Panc1 (cell line): ENCODE data around the gene TMEM185B. TPM values are rescaled to one million over a fixed set of nuclear protein-coding genes. Genes with fewer than 3 reads are reported as not detected.

ENCODE experiments used
- ATAC-seq: fragments of 200-7000 bp; cut with Tn5 transposase; 2 replicates; pipeline ENCODE4 v1.9.1; 2020; ENCODE audit warnings: mild to moderate bottlenecking, moderate library complexity
- BruUV-seq: library from RNA; stranded (reverse); fragments of 400-500 nt; replicated peaks from 2 replicates; lab custom pipeline; 2021; lab: Mats Ljungman, UMichigan
- CTCF ChIA-PET: fragments of 300-600 bp; sonication (Branson Sonifier 250); formaldehyde crosslinking; loops from one replicate; lab custom pipeline; 2022; ENCODE audit warnings: antibody characterized with exemption; lab: Charles Lee
- POLR2A ChIA-PET: fragments of 300-600 bp; sonication (Branson Sonifier 250); formaldehyde crosslinking; loops from one replicate; lab custom pipeline; 2022; ENCODE audit warnings: antibody characterized with exemption; lab: Charles Lee
- DNase-seq: peaks from one replicate; pipeline ENCODE4 v3.0.0-alpha.2; 2010; ENCODE audit warnings: low read depth, low spot score
- H3K27ac ChIP-seq: 2 replicates; pipeline ENCODE4 v1.5.1; 2011; ENCODE audit warnings: mild to moderate bottlenecking, low read length, inconsistent platforms
- H3K27me3 ChIP-seq: fragments of 200-500 bp; sonication (Bioruptor generic); 2 replicates; pipeline ENCODE4 v1.6.0; 2014; ENCODE audit warnings: low read length, inconsistent platforms; ENCODE audit not compliant: control insufficient read depth, insufficient read depth
- H3K36me3 ChIP-seq: fragments of 200-500 bp; sonication (Bioruptor generic); 2 replicates; pipeline ENCODE4 v1.5.1; 2014; ENCODE audit warnings: inconsistent platforms, mild to moderate bottlenecking, low read length, moderate library complexity; ENCODE audit not compliant: control insufficient read depth, insufficient read depth
- H3K4me1 ChIP-seq: 2 replicates; pipeline ENCODE4 v1.5.1; 2011; ENCODE audit warnings: inconsistent platforms, mild to moderate bottlenecking, low read length, moderate library complexity; ENCODE audit not compliant: control insufficient read depth, insufficient read depth
- H3K4me3 ChIP-seq, 2 experiments: 2 replicates each; pipeline ENCODE4 v1.5.1; 2011 to 2012; ENCODE audit warnings: low read depth in 2 of 2, low read length in 2 of 2, mild to moderate bottlenecking in 2 of 2, inconsistent platforms in 1 of 2, moderate library complexity in 1 of 2
- H3K9me3 ChIP-seq: fragments of 200-500 bp; sonication (Bioruptor generic); 2 replicates; pipeline ENCODE4 v1.5.1; 2014; ENCODE audit warnings: low read depth, mild to moderate bottlenecking, inconsistent platforms, low read length, moderate library complexity; ENCODE audit not compliant: control insufficient read depth, insufficient read depth
- CTCF ChIP-seq: fragments of 450-650 bp; IDR thresholded peaks from 2 replicates; pipeline ENCODE4 v1.5.1; 2017; ENCODE audit warnings: mild to moderate bottlenecking
- POLR2AphosphoS5 ChIP-seq: IDR thresholded peaks from 2 replicates; pipeline ENCODE4 v1.6.1; 2012; ENCODE audit warnings: mild to moderate bottlenecking, low read depth, low read length, moderate library complexity
- REST ChIP-seq, 2 experiments: IDR thresholded peaks; 2 replicates each; pipeline ENCODE4 v1.6.1; 2011 to 2012; ENCODE audit warnings: low read depth in 2 of 2, control low read depth in 1 of 2, low read length in 1 of 2, mild to moderate bottlenecking in 1 of 2, moderate library complexity in 1 of 2; ENCODE audit not compliant: insufficient read depth in 1 of 2
- SIN3A ChIP-seq: IDR thresholded peaks from 2 replicates; pipeline ENCODE4 v1.6.1; 2012; ENCODE audit warnings: low read depth, mild to moderate bottlenecking, low read length, moderate library complexity, borderline replicate concordance; ENCODE audit not compliant: insufficient read depth
- TCF7L2 ChIP-seq: IDR thresholded peaks from 2 replicates; pipeline ENCODE4 v1.6.1; 2011; ENCODE audit warnings: mild to moderate bottlenecking, low read depth, low read length, inconsistent platforms
- in situ Hi-C: cut with HindIII; loops from 2 replicates; pipeline ENCODE4 v1.10.0; 2016; ENCODE audit warnings: low sequenced_read_pairs, low pct_unique_long_range_greater_than_20kb
- intact Hi-C: fragments of 100-400 bp; cut with micrococcal nuclease; formaldehyde crosslinking; loops from one replicate; pipeline ENCODE4 v1.10.0; 2022; ENCODE audit not compliant: unreplicated experiment
- total RNA-seq: library from RNA; stranded (reverse); gene quantifications from one replicate; pipeline ENCODE4 v1.2.1, GENCODE V29; 2021; ENCODE audit not compliant: unreplicated experiment

The TMEM185B gene
- total RNA-seq, 1 experiment from 2014 or later: 54.6 TPM

GRCh38 chr2:120227111-120227991 is 4.2 kb upstream of the TMEM185B start:
- no peak for ATAC-seq
- H3K27ac ChIP-seq: no peak overlapping the region
- no peaks in the 10 kb centered on the region; the same call in 1 of the 2 replicates for H3K9me3 ChIP-seq
- intact Hi-C loops (loop anchor here (5.0 kb wide), 1 partner anchor 85 kb away; no protein-coding TSS in a partner anchor), in situ Hi-C loops (no loop called here)
- H3K36me3 ChIP-seq: no peaks in the 10 kb centered on the region
- H3K27me3 ChIP-seq: no peaks in the 10 kb centered on the region
- CTCF ChIA-PET: interaction anchor here (0.6 kb wide), 1 partner anchor 81 kb away, joined by 4 read pairs; no protein-coding TSS in a partner anchor
- H3K4me3 ChIP-seq: no peak overlapping the region
- DNase-seq: no peak
- peaks cover 17% of the 10 kb centered on the region for H3K4me1 ChIP-seq
- no peak for TF ChIP-seq REST (IDR thresholded peaks at IDR 0.05; ENCODE audit: insufficient read depth in 1 of 2, low read depth in 2 of 2, low read length in 1 of 2)
- no peak for TF ChIP-seq SIN3A
- TF ChIP-seq TCF7L2: no peak
- TF ChIP-seq POLR2AphosphoS5: no peak
- TF ChIP-seq CTCF: no peak
- no TSS peak for BruUV-seq
- POLR2A ChIA-PET: no interaction called here

- Histone ChIP-seq H3K27ac (no peak overlapping the region), H3K4me3 (no peak overlapping the region), H3K4me1 (peaks cover 27% of the 10 kb centered on the region), H3K27me3 (no peaks in the 10 kb centered on the region), H3K9me3 (no peaks in the 10 kb centered on the region; the same call in 1 of the 2 replicates), H3K36me3 (peaks cover 4% of the 10 kb centered on the region; the same call in 1 of the 2 replicates)
- ChIA-PET POLR2A (interaction anchor here (0.6 kb wide), 1 partner anchor 458 kb away, joined by 9 read pairs; no protein-coding TSS in a partner anchor), CTCF (no interaction called here)
- DNase-seq: no peak
- no TSS peak for BruUV-seq
- no peak for TF ChIP-seq CTCF
- TF ChIP-seq TCF7L2: no peak
- no peak for TF ChIP-seq REST (IDR thresholded peaks at IDR 0.05; ENCODE audit: insufficient read depth in 1 of 2, low read depth in 2 of 2, low read length in 1 of 2)
- TF ChIP-seq SIN3A: no peak
- no peak for TF ChIP-seq POLR2AphosphoS5
- ATAC-seq: no peak
- in situ Hi-C loops: no loop called here
- intact Hi-C loops: loop anchor here (5.0 kb wide), 1 partner anchor 86 kb away; no protein-coding TSS in a partner anchor
These were observed 3.1 kb upstream of the TMEM185B start for GRCh38 chr2:120226316-120226715.
